Glutamatergic neuron (in vitro differentiated cells): ENCODE measurements around the gene LARGE2. TPM values are rescaled to one million over a fixed set of nuclear protein-coding genes. Genes with fewer than 3 reads are reported as not detected.
A peak's percentile ranks its signal among the peaks of the same experiment; 100 is the strongest.

Source experiments
- DNase-seq: peaks from one replicate; pipeline ENCODE4 v3.0.0; 2022
- H3K27ac Mint-ChIP-seq: one replicate; pipeline ENCODE4 v1.8.0; 2020; ENCODE audit warnings: mild to moderate bottlenecking, mixed read lengths, inconsistent platforms; ENCODE audit not compliant: unreplicated experiment
- H3K27me3 Mint-ChIP-seq: one replicate; pipeline ENCODE4 v1.8.0; 2020; ENCODE audit warnings: mild to moderate bottlenecking, moderate library complexity, mixed read lengths, inconsistent platforms; ENCODE audit not compliant: unreplicated experiment
- H3K36me3 Mint-ChIP-seq: one replicate; pipeline ENCODE4 v1.8.0; 2020; ENCODE audit warnings: mild to moderate bottlenecking, mixed read lengths, inconsistent platforms; ENCODE audit not compliant: unreplicated experiment
- H3K4me1 Mint-ChIP-seq: one replicate; pipeline ENCODE4 v1.8.0; 2020; ENCODE audit warnings: mild to moderate bottlenecking, low read depth, mixed read lengths, inconsistent platforms; ENCODE audit not compliant: unreplicated experiment
- H3K4me3 Mint-ChIP-seq: one replicate; pipeline ENCODE4 v1.8.0; 2020; ENCODE audit warnings: mild to moderate bottlenecking, mixed read lengths, inconsistent platforms; ENCODE audit not compliant: unreplicated experiment
- H3K9me3 Mint-ChIP-seq: one replicate; pipeline ENCODE4 v1.8.0; 2020; ENCODE audit warnings: mild to moderate bottlenecking, moderate library complexity, mixed read lengths, inconsistent platforms; ENCODE audit not compliant: unreplicated experiment
- CTCF ChIP-seq: fragments of 200-600 bp; sonication (generic); IDR thresholded peaks from one replicate; pipeline ENCODE4 v1.5.0; 2021; ENCODE audit not compliant: partially characterized antibody, unreplicated experiment
- long read RNA-seq: library from polyadenylated mRNA; unstranded; transcript quantifications from one replicate; pipeline ENCODE4 v2.0.0, GENCODE V29; 2020; ENCODE audit not compliant: unreplicated experiment
- total RNA-seq: library from RNA; stranded (reverse); fragmentation: NEBNext Ultra II Directional; extraction: Animal tissue kit (Norgen Biotek cat#: 25700); gene quantifications from one replicate; pipeline ENCODE4 v1.2.1, GENCODE V29; 2021; ENCODE audit not compliant: unreplicated experiment

Gene LARGE2
- total RNA-seq, result 3.0 TPM
- long read RNA-seq, partial matches to known transcripts, result 0 of 1 reads
- long read RNA-seq, other reads (novel, unspliced or antisense), result 1 of 1 reads

GRCh38 chr11:45922425-45923082 is at the start of gene LARGE2:
Gene LARGE2 (plus strand): TSS chr11:45922656. CDS start chr11:45922883, 227 bp downstream.
- no peak for TF ChIP-seq CTCF
- Mint-ChIP-seq H3K27me3 (peaks cover 27% of the 10 kb centered on the region), H3K27ac (peak within 1 kb of the TSS; percentile 12), H3K9me3 (peaks cover 17% of the 10 kb centered on the region), H3K4me1 (peaks cover 11% of the 10 kb centered on the region), H3K36me3 (no peaks in the 10 kb centered on the region), H3K4me3 (peak within 1 kb of the TSS; percentile 52)
- no peak for DNase-seq

- peaks cover 1% of the 10 kb centered on the region for H3K27me3 Mint-ChIP-seq
- H3K4me3 Mint-ChIP-seq, result no peak overlapping the region
- H3K9me3 Mint-ChIP-seq, result peaks cover 5% of the 10 kb centered on the region
- H3K27ac Mint-ChIP-seq, result no peak overlapping the region
- no peaks in the 10 kb centered on the region for H3K36me3 Mint-ChIP-seq
- DNase-seq, result no peak
- H3K4me1 Mint-ChIP-seq, result peaks cover 38% of the 10 kb centered on the region
- no peak for TF ChIP-seq CTCF
Measured at GRCh38 chr11:45876401-45876800, 46.1 kb upstream of the LARGE2 start.

GRCh38 chr11:45877221-45877620 is 45.2 kb upstream of the LARGE2 start:
- H3K36me3 Mint-ChIP-seq, result no peaks in the 10 kb centered on the region
- peaks cover 7% of the 10 kb centered on the region for H3K9me3 Mint-ChIP-seq
- no peak for DNase-seq
- peaks cover 1% of the 10 kb centered on the region for H3K27me3 Mint-ChIP-seq
- no peak overlapping the region for H3K4me3 Mint-ChIP-seq
- no peak for TF ChIP-seq CTCF
- no peak overlapping the region for H3K27ac Mint-ChIP-seq
- peaks cover 41% of the 10 kb centered on the region for H3K4me1 Mint-ChIP-seq

GRCh38 chr11:45877845-45878244 is 44.6 kb upstream of the LARGE2 start:
- Mint-ChIP-seq H3K9me3 (peaks cover 10% of the 10 kb centered on the region), H3K36me3 (no peaks in the 10 kb centered on the region), H3K4me3 (no peak overlapping the region), H3K4me1 (peaks cover 43% of the 10 kb centered on the region), H3K27me3 (peaks cover 4% of the 10 kb centered on the region), H3K27ac (no peak overlapping the region)
- TF ChIP-seq CTCF, result no peak
- no peak for DNase-seq

GRCh38 chr11:45879803-45880686 is 42.4 kb upstream of the LARGE2 start:
- Mint-ChIP-seq H3K4me1 (peaks cover 41% of the 10 kb centered on the region), H3K27ac (peak overlapping the region; percentile 92), H3K9me3 (peaks cover 19% of the 10 kb centered on the region), H3K27me3 (peaks cover 11% of the 10 kb centered on the region), H3K4me3 (peak overlapping the region; percentile 72), H3K36me3 (no peaks in the 10 kb centered on the region)
- DNase-seq, result peak; percentile 43
- no peak for TF ChIP-seq CTCF
